ENCODE results near the gene CHD1.

The CHD1 gene

GRCh38 chr5:98804066-98804465 is 124.7 kb downstream of the CHD1 start:
- FAIRE-seq: no peak
